ENCODE results near the gene LAMA2. TPM values are rescaled to one million over a fixed set of nuclear protein-coding genes. Genes with fewer than 3 reads are reported as not detected.

LAMA2 gene
- total and polyA plus RNA-seq, 2 donors from 2014 or later = 2.2 to 20.8 TPM

DNA sequence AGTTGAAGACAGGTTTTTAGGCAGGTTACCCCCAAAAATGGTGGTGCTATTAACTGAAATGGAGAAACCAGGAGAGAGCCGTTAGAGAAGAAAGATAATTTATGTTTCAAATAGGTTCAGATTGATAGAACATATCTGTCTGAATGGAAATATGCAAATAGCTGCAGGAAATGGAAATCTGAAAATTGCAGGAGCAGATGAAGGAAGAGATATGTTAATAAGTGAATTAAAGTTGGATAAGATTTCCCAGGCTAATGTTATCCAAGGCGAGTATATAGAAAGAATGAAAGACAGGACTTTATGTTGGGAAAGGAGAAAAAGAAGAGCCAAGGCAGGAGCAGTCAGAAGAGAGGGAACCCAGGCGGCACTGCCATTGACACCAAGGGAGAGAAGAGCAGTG, 461.4 kb downstream of the LAMA2 start:
- H3K9ac ChIP-seq (ENCODE audit: low read length in 3 of 3) = no peak overlapping the region
- intact Hi-C loops (cut with DNase I) = no loop called here
- no peaks in the 10 kb centered on the region for H3K9me3 ChIP-seq (ENCODE audit: control insufficient read depth in 2 of 3, insufficient read depth in 1 of 3, low read length in 3 of 3)
- H3K36me3 ChIP-seq (ENCODE audit: control insufficient read depth in 2 of 3, insufficient read depth in 3 of 3, low read length in 3 of 3) = no peaks in the 10 kb centered on the region
- DNase-seq (no peak), FAIRE-seq (no peak)
- TF ChIP-seq, protein P1, sequence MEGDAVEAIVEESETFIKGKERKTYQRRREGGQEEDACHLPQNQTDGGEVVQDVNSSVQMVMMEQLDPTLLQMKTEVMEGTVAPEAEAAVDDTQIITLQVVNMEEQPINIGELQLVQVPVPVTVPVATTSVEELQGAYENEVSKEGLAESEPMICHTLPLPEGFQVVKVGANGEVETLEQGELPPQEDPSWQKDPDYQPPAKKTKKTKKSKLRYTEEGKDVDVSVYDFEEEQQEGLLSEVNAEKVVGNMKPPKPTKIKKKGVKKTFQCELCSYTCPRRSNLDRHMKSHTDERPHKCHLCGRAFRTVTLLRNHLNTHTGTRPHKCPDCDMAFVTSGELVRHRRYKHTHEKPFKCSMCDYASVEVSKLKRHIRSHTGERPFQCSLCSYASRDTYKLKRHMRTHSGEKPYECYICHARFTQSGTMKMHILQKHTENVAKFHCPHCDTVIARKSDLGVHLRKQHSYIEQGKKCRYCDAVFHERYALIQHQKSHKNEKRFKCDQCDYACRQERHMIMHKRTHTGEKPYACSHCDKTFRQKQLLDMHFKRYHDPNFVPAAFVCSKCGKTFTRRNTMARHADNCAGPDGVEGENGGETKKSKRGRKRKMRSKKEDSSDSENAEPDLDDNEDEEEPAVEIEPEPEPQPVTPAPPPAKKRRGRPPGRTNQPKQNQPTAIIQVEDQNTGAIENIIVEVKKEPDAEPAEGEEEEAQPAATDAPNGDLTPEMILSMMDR (IDR thresholded peaks at IDR 0.05; ENCODE audit: borderline replicate concordance, extremely low read depth, insufficient read depth) = no peak
- no peaks in the 10 kb centered on the region for H3K4me1 ChIP-seq (ENCODE audit: control insufficient read depth in 2 of 3, insufficient read depth in 2 of 3, low read depth in 1 of 3, low read length in 3 of 3)
- no peak overlapping the region for H3K27ac ChIP-seq (ENCODE audit: low read depth in 2 of 2, low read length in 2 of 2)
- H3K27me3 ChIP-seq (ENCODE audit: control insufficient read depth, insufficient read depth, low read length) = no peaks in the 10 kb centered on the region
- H3K4me3 ChIP-seq (ENCODE audit: low read length in 3 of 3) = no peak overlapping the region

DNA sequence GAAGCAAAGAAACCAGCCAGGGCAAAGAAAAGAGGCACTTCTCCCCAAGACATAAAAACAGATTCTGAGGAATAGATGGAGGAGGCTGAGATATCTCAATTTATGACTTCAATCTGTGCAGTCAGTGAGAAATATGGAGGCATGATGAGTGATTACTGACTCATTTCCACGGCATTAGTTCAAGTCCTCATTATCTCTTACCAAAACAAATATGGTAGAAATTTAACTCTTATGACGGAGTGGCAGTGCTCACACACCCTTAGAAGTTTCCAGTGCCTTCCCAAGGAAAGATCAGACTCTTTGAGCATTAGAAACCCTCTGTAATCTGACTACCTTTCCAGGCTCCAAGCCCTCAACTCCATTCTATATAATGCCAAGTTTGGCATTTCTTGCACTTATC, 463.0 kb downstream of the LAMA2 start:
- Histone ChIP-seq H3K4me1 (ENCODE audit: control insufficient read depth in 2 of 3, insufficient read depth in 2 of 3, low read depth in 1 of 3, low read length in 3 of 3) (no peaks in the 10 kb centered on the region), H3K27ac (ENCODE audit: low read depth in 2 of 2, low read length in 2 of 2) (no peak overlapping the region), H3K27me3 (ENCODE audit: control insufficient read depth, insufficient read depth, low read length) (no peaks in the 10 kb centered on the region), H3K4me3 (ENCODE audit: low read length in 3 of 3) (no peak overlapping the region), H3K36me3 (ENCODE audit: control insufficient read depth in 2 of 3, insufficient read depth in 3 of 3, low read length in 3 of 3) (no peaks in the 10 kb centered on the region), H3K9me3 (ENCODE audit: control insufficient read depth in 2 of 3, insufficient read depth in 1 of 3, low read length in 3 of 3) (no peaks in the 10 kb centered on the region), H3K9ac (ENCODE audit: low read length in 3 of 3) (no peak overlapping the region)
- TF ChIP-seq, protein P1 (IDR thresholded peaks at IDR 0.05; ENCODE audit: borderline replicate concordance, extremely low read depth, insufficient read depth) = no peak
- intact Hi-C loops (cut with DNase I) = no loop called here
- FAIRE-seq (no peak), DNase-seq (no peak)

DNA sequence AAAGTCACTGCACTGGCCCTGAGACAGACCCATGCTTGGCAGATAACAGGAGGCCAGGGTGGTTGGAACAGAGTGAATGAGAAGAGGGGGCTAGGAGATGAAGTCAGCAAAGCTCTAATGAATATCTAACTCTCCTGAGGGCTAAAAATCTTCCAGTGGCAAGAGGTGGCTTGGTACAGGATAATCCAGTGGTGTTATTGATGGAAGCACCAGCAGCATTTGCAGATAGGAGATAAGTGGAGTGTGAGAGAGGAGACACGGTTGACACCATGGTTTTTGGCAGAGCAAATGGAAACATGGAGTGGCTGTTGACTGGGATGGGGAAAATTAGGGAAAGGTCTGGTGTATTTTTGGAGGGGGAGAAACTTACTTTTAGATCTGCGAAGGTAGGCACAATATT, 464.0 kb downstream of the LAMA2 start:
- TF ChIP-seq, protein P1 (IDR thresholded peaks at IDR 0.05; ENCODE audit: borderline replicate concordance, extremely low read depth, insufficient read depth) = no peak
- no peaks in the 10 kb centered on the region for H3K9me3 ChIP-seq (ENCODE audit: control insufficient read depth in 2 of 3, insufficient read depth in 1 of 3, low read length in 3 of 3)
- no peak for DNase-seq
- no peak for FAIRE-seq
- H3K4me3 ChIP-seq (ENCODE audit: low read length in 3 of 3) = no peak overlapping the region
- H3K27me3 ChIP-seq (ENCODE audit: control insufficient read depth, insufficient read depth, low read length) = no peaks in the 10 kb centered on the region
- no peaks in the 10 kb centered on the region for H3K36me3 ChIP-seq (ENCODE audit: control insufficient read depth in 2 of 3, insufficient read depth in 3 of 3, low read length in 3 of 3)
- H3K4me1 ChIP-seq (ENCODE audit: control insufficient read depth in 2 of 3, insufficient read depth in 2 of 3, low read depth in 1 of 3, low read length in 3 of 3) = no peaks in the 10 kb centered on the region
- no peak overlapping the region for H3K27ac ChIP-seq (ENCODE audit: low read depth in 2 of 2, low read length in 2 of 2)
- H3K9ac ChIP-seq (ENCODE audit: low read length in 3 of 3) = no peak overlapping the region
- intact Hi-C loops (cut with DNase I) = no loop called here

DNA sequence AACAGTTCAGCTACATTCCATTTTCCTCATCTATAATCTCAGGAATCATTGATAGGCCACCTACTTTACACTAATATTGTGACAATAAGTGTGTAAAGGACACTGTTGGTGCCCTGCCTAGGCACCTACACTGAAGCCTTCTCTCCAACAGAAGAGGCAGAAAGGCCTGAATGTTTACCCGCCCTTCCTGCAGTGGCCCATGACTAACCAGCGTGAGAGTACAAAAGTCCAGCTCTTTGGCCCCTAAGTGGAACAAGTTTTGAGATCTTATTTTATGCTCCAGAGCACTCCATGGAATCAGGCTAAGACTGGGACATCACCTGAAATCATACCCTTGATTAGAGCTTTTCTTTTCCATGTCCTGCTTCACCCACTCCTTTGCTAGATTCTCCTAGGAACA, 467.3 kb downstream of the LAMA2 start:
- DNase-seq = peak in 3 of 5 donors; percentile 29 to 72 (median 50)
- FAIRE-seq = no peak

More for the DNA sequence above, 467.3 kb downstream of the LAMA2 start:
- no peaks in the 10 kb centered on the region for H3K9me3 ChIP-seq (ENCODE audit: control insufficient read depth in 2 of 3, insufficient read depth in 1 of 3, low read length in 3 of 3)
- H3K27me3 ChIP-seq (ENCODE audit: control insufficient read depth, insufficient read depth, low read length) = no peaks in the 10 kb centered on the region
- intact Hi-C loops (cut with DNase I) = no loop called here
- H3K27ac ChIP-seq (ENCODE audit: low read depth in 2 of 2, low read length in 2 of 2) = no peak overlapping the region
- no peaks in the 10 kb centered on the region for H3K4me1 ChIP-seq (ENCODE audit: control insufficient read depth in 2 of 3, insufficient read depth in 2 of 3, low read depth in 1 of 3, low read length in 3 of 3)
- H3K9ac ChIP-seq (ENCODE audit: low read length in 3 of 3) = no peak overlapping the region
- TF ChIP-seq, protein P1 (IDR thresholded peaks at IDR 0.05; ENCODE audit: borderline replicate concordance, extremely low read depth, insufficient read depth) = no peak
- no peaks in the 10 kb centered on the region for H3K36me3 ChIP-seq (ENCODE audit: control insufficient read depth in 2 of 3, insufficient read depth in 3 of 3, low read length in 3 of 3)
- no peak overlapping the region for H3K4me3 ChIP-seq (ENCODE audit: low read length in 3 of 3)

Data from kidney (tissue), 14 donors.